ENCODE measurements around the gene FH.

FH gene

DNA sequence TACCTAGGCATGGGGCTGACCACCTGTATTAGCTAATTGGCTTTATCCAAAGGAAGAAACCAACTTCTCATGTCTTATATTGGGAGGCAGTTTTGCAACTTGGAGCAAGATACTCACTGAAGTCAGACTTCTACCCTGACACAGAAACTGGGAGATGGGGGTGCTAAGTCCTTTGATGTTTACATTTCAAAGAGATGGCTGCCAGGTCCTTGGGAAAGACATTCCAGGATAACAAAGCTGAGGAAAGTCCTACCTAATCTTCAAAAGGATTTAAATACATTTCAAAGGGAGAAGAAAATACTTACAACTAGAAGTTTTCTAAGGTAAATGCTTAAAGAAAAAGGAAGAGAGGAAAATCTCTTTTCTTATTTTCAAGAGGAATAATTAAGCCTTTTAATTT is 62.1 kb downstream of the FH start:
- DNase-seq (ENCODE audit: low spot score) = no peak

DNA sequence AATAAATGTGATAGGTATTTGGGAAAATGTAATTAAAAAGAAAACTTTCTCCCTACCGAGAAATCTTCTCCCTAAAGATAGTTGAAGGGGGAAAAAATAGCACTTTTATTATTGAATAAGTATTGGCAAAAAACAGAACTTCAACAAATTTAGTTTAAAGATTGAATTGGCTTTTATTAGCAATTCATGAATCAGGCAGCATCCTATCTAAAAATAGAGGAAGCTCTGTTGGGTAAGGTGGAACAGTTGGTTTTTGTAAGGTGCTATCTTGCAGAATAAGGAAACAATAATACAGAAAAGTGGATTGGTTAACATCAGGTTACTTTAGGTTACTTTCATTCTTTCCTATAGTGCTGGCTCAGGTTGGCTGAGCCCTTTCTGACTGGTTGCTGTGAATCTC is 62.8 kb downstream of the FH start:
- DNase-seq (ENCODE audit: low spot score) = no peak

DNA sequence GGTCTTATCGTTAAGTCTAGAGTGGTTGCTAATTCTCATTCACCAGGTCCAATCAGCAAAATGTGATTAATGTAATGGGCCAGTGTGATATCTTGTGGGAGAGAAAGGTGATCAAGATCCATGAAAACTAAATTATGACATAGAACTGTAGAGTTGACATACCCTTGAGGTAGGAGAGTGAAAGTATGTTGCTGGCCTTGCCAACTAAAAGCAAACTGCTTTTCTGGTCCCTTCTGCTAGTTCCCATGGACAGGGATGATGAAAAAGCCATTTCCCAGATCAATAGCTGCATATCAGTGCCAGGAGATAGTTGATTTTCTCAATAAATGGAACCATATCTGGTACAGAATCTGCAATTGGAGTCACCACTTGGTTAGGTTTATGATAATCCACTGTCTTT is 65.8 kb downstream of the FH start:
- DNase-seq (ENCODE audit: low spot score) = no peak

DNA sequence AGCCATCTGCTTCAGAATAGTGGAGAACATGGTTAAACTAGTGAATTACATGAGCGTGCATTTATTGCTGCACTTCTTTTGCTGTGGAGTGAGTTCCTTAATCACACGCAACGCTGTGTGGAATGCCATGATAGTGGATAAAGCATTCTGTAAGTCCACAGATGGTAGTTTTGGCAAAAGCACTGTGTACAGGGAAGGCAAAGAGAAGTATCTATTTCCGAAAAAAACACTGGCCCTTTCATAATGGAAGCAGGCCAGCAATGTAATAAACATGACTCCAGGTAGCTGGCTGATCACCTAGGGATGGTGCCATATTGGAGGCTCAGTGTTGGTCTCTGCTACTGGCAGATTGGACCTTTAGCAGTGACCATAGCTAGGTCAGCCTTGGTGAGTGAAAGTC is 67.6 kb downstream of the FH start:
- DNase-seq (ENCODE audit: low spot score) = no peak
